Retina (tissue), 1 donor: ENCODE measurements around the gene MYO9B.
A peak's percentile ranks its signal among the peaks of the same experiment; 100 is the strongest.

Experiments
- DNase-seq: peaks from one replicate; pipeline ENCODE4 v3.0.0-alpha.2; 2016

MYO9B gene

DNA sequence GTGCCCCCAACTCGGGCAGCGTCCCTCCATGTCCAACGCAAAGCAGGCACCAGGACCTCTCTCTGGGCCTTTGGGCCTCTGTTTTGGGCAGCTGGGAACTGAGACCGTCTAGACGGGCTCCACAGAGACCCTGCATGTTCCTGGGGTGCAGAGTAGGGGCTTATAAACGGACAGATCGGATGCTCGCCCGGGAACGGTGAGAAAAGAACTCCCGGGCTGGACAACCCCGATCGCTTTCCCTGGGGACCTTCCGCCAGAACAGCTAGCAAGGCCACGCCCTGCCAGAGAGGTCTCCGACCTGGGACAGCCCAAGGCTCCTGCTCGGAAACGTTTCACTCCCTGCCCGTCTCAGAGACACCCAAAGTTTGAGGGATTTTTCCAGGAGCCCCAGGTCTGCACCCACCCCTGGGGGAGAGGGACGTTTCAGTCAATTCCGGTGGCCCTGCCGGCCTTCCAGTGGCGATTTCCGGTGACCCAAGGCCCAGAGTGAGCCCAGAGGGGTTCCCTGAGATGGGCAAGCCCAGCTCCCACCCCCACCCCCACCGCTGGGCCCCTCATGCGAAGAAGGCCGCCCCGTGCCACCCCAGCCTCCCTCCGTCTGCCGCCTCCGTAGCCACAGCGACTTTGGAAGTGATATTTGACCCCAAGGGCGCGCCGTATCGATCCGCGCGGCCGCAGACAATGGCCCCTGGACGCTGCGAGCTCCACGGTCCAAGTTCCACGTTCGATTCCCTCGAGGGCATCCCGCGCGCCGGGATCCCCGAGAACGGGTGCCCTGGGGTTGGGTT, 168.4 kb downstream of the MYO9B start:
- peak; percentile 76 for DNase-seq

DNA sequence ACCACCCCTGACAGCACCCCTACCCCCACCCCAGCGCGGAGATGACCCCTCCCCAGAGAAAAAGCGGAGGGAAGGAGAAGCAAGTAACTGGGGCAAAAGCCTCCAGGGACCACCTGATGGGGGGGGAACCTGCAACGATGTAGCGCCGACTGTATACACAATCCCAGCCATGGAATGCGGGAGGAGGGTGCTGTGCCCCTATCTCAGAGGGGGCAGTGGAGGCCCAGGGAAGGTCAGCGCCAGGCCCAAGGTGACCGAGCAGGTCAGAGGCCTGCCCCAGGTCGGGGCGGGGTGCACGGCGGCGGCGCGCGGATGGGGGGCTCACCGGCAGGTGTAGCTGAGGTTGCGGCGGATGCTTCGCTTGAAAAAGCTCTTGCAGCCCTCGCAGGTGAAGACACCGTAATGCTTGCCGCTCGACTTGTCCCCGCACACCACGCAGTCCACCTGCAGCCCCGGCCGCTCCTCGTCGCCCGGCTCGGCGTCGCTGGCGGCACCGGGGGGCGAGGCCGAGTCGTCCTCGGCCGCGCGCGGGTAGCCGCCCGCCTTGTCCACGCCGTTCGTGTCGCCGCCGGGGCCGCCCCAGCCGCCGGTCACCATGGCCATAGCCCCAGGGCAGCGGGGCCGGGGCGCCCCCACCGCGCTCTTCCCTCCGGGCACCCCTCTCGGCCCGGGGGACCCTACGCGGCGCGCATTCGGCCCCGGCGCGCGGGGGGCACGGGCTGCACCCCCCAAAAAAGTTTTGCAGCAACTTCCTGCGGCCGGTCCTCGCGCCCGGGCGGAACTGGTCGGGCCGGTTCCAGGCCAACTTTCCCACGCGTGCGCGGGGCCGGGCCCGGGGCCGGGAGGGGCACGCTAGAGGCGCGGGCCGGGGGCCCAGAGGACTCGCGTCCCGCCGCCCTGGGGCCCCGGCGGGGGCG, 169.3 kb downstream of the MYO9B start:
- DNase-seq: peak; percentile 42

DNA sequence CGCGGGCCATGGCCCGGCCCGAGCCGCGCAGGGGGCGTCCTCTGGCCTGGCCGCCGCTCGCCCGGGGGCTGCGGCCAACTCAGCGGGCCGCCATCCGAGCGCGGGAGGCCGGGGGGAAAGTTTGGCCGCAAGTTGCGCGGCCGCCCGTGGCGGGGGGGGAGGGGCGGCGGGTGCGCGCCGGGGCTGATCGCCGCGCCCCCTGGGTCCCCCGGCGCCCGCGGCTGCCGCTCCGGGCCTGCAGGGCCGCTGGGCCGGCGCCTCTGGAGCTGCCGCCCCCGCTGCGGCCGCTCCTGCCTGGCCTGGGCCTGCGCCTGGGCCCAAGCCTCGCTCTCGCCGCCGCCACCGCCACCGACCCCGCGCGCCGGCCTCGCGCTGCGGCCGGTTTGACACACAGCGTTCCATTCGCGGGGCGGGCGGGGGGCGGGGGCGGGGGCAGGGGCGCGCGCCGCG, 170.0 kb downstream of the MYO9B start, which contains the start of gene NR2F6:
Gene NR2F6, minus strand, starts transcription at position 385 of the 450 bp plus-strand sequence. CDS start 699 bp downstream, outside the sequence.
- no peak for DNase-seq

DNA sequence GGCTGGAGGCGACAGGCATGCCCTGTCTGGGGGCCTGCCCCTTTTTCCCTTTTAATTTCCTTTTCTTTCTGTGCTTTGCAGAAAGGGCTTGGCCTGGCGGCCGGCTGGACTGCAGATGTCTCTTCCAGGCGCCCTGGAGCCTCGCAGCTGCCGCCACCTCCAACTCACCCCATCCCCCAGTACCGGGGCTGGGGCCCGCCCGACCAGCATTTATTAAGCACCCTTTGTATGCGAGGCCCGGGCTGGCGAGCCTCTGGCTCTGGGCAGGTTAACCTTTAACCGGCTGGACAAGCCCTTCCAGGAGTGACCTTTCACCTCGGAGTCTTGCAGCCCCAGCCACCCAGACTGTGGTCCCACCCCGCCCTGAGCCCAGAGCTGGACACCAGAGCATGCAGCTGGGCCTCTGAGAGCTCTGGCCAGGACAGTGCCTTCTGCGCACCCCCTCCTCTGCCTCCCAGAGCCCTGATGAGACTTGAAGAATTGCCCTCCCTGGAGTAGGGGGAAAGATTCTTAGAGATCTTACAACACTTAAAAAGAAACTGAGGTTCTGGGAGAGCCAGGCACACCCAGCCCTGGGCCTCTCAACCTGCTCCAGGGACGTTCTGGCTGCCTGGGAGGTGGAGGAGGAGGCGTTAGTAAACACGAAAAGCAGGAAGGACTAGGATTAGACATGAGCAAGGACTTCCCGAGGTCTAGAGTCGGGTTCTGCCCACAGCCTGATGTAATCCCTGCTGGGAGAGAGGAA, 171.3 kb downstream of the MYO9B start:
- no peak for DNase-seq

DNA sequence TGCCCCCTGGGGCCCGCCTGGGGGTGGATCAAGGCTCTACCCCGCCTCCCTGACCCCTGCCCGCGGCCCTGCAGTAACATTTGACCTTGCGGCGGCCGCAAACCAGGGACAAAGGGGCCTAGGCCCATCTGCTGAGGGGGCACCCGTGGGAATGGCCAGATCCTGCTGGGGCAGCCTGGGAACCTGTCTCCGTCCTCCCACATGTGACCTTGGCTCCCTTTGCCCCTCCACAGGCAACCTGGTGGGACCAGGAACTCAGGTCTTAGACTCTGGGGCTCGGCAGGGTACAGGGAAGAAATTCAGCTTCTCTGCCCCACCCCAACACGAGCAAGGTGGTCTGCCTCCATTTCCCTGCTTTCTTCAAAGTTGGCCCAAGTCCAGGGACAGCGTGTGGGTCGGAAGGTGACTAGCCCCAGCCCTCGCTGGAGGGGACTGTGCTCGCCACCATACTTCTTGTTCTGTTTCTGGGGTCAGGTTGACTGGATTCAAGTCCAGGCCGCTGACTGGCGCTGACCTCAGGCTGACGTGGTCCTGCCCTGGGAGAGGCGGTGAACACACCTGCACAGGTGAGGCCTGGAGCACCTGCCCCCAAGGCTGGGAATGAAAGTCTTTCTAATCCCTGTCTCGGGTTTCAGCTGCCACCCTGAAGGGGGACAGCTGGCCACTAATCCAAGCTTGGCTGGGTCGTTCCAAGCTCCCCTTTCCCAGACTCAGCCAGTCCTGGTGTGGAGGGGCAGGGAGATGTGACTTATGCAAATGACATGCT, 172.6 kb downstream of the MYO9B start:
- DNase-seq: no peak

DNA sequence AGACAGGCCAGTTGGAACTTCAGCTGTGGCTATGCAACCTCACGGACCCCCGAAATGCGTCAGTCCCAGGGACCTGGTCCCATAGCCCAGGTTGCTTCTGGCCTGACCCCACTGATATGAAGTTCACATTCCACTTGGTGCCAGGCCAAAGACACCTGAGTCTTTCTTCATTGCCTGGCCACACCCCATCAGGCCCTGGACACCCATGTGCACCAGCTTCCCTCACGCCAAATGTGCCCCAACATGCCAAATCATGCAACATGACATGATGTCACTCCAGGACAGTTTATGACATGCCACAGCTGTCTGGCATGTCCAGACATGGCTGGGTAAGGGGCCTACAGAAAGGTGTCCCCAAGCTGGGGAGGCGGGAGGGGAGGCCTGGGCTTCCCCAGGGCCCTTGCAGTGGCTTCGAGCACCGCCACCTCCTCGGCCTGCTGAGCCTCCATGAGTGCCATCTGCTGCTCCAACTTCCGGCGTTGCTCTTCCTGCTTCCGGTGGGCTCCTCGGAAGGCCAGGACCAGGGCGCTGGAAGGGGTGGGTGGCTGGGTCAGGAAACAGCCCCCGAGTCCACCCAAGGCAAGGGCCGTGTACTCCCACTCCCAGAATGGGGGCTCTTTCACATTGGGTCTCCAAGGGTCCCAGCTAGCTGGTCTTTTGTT, 174.4 kb downstream of the MYO9B start:
- no peak for DNase-seq

DNA sequence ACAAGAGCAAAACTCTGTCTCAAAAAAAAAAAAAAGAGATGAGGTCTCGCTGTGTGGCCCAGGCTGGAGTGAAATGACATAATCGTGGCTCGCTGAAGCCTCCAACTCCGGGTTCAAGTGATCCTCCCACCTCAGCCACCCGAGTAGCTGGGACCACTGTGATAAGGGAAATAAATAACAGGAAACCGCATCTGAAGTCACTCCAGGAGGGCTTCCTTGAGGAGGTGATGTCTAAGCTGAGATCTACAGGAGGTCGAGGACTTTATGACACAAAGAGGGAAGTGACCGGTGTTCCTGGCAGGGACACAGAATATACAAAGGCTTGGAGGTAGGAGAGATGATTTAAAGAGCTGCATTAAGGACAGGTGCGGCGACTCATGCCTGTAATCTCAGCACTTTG, 179.1 kb downstream of the MYO9B start:
- DNase-seq: no peak

DNA sequence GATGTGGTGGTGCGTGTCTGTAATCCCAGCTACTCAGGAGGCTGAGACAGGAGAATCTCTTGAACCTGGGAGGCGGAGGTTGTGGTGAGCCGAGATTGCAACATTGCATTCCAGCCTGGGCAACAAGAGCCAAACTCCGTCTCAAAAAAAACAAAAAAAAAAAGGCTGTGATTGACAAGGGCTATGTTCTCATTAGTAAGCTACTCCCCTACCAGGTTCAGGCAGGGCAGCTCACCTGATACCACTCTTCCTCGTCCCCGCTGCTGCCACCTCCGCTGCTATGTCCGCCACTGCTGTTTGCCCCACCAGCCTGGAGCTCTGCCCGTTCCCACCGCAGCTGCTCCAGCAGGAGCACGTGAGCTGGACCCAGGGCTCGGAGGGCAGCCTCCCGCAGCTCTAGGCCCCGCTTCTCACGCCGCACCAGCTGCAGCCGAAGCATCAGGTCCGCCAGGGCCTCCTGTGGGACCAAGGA, 179.6 kb downstream of the MYO9B start:
- DNase-seq: peak; percentile 45

DNA sequence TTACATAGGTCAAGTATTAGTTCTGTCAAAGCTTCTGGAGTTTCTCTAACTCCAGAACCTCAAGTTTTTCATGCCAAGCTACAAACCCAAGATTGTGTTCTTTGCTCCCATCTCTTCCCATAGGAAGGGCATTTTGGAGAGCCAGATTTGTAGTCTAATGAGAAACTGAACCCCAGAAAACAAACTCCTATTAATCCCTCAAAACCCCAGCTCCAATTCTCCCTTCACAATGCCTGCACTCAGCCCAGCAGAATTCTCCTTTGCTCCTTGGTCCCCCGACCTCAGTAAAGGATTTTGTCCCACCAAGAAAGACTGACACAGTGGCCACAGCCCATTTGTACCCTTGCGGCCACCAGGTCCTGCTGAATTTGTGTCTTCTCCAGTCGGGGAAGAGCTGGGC, 180.6 kb downstream of the MYO9B start:
- DNase-seq: no peak

DNA sequence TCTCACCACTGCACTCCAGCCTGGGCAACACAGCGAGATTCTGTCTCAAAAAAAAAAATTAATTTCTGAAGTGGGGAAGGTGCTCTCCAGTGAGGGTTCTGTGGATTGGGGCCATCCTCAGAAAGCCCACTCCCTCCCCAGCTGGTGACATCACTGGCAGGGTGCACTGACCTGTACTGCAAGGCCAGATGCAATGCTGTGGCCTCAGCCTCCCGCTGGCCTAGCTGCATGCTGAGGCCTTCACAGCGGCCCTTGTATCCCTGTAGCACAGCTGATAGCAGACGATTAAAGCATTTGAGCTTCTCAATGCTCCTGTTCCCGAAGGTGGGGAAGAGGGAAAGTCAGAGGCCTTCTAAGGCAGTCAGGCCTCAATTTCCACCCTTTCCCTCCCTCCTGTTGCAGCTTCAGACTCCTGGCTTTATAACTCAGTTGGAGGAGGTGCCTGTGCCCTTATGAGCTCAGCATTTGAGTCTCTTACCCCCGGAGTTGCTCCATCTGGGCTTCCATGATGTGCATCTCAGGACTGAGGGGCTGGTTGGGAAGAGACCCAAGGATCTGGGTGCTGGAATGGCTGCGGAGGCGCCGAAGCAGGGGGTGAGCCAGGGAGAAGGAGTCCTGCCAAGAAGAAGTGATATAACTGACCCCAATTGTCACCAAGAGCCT, 183.7 kb downstream of the MYO9B start:
- no peak for DNase-seq

DNA sequence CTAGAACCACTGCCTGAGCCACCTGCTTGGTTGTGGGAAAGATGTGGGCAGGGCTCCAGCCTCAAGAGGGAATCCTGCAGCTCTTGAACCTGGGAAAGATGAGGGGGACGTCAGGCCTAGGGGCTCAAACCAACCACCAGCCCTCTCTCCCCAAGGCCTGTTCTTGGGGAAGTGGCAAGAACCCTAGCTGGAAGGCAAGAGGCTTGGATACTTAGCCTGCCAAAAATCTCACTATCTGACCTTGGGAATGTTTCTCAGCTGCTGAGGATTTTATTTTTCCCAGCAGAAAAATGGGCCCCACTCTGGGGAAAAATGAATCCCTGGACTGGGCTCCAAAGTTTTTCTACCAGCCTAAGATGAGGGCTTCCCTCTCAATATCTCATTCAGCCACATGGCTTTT, 184.4 kb downstream of the MYO9B start:
- no peak for DNase-seq

DNA sequence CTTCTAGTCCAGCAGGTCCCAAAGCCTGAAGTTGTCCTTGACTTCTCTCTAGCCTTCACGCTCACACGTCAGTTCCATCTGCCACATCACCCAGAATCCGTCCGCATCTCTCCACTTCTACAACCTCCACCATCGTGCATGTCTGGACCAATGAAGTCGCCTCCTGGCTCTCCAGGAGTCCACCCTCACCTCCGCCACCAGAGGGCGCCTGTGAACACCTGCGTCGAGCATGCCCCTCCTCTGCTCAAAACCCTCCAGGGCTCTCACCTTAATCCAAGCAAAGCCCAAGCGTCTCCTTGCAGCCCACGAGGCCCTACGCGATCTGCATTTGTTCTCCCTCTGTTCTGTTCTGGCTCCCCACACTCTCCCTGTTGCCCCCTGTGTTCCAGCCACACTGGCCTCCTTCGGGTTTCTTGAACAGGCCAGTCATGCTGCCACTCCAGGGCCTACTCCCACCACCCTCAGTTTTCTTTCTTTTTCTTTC, 185.3 kb downstream of the MYO9B start:
- peak; percentile 70 for DNase-seq

DNA sequence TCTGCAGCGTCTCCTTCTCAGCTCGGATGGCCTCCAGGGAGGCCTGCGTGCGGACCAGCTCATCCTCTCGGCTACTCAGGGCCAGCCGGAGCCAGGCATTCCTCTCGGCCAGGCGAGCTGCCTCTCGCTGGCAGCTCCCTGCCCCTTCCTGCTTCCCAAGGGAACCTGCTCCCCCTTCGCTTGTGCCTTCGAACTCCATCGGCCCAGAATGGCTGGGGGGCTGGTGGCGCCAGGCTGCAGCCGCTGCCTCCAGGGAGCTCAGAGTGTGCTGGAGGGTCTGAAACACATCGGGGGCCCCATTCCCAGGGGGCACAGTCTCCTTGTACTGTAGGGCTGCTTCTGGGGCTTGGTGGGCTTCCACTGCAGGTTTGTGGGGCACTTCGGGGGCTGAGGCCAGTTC, 187.0 kb downstream of the MYO9B start:
- no peak for DNase-seq
